Loucy (cell line): ENCODE results near the gene GALR2.

ENCODE experiments used
- EZH2phosphoT487 ChIP-seq: fragments of 200-600 bp; IDR thresholded peaks from 2 replicates; pipeline ENCODE4 v1.6.1; 2018; ENCODE audit warnings: antibody characterized with exemption, mild to moderate bottlenecking, moderate library complexity, borderline replicate concordance
- TF ChIP-seq, protein P1 (sequence below): fragments of 200-600 bp; sonication (generic); conservative IDR thresholded peaks from 2 replicates; pipeline ENCODE4 v1.5.1; 2014; ENCODE audit warnings: mild to moderate bottlenecking, antibody characterized with exemption, low read length

GRCh38 chr17:76078860-76079534 lies 4.4 kb downstream of the GALR2 start, which contains the start of gene ZACN:
- TF ChIP-seq, protein P1, sequence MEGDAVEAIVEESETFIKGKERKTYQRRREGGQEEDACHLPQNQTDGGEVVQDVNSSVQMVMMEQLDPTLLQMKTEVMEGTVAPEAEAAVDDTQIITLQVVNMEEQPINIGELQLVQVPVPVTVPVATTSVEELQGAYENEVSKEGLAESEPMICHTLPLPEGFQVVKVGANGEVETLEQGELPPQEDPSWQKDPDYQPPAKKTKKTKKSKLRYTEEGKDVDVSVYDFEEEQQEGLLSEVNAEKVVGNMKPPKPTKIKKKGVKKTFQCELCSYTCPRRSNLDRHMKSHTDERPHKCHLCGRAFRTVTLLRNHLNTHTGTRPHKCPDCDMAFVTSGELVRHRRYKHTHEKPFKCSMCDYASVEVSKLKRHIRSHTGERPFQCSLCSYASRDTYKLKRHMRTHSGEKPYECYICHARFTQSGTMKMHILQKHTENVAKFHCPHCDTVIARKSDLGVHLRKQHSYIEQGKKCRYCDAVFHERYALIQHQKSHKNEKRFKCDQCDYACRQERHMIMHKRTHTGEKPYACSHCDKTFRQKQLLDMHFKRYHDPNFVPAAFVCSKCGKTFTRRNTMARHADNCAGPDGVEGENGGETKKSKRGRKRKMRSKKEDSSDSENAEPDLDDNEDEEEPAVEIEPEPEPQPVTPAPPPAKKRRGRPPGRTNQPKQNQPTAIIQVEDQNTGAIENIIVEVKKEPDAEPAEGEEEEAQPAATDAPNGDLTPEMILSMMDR: no peak
- no peak for TF ChIP-seq EZH2phosphoT487
